GM19035 (cell line): ENCODE results near the gene RFX8.

Experiments used
- ATAC-seq: cut with Tn5 transposase; IDR thresholded peaks from one replicate; pipeline ENCODE4 v1.9.1; 2021; ENCODE audit not compliant: unreplicated experiment

RFX8 gene

DNA sequence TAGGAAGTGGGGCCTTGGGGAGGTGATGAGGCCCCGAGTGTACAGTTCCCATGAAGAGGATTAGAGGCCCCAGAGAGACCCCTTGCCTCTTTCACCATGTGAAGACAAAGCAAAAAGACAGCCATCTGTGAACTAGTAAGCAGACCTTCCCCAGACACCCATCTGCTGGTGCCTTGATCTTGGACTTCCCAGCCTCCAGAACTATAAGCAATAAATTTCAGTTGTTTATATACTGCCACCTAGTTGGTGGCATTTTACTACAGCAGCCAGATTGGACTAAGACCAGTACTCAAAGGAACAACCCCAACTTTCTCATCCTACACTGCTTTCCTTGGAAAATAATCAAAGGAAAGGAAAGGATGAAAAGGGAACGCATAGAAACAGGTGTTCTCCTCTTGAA, 59.7 kb downstream of the RFX8 start:
- no peak for ATAC-seq

- no peak for ATAC-seq
Observed at GRCh38 chr2:101412092-101412694, 62.7 kb downstream of the RFX8 start.

GRCh38 chr2:101410746-101411145, 64.2 kb downstream of the RFX8 start:
- no peak for ATAC-seq

DNA sequence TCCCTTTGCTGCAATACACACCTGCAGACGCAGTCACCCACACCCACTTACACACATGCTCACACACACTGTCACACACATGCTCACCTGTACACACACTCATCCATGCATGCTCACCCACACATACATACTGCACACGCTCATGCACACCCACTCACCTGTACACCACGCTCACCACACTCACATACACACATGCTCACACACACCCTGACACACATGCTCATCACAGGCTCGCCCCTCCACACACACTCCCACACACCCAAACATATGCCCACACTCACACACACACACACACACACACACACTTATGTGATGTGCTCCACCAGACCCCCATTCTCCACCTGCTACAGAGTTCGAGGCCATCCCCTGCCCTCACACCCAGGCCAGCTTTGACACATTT, 64.8 kb downstream of the RFX8 start:
- ATAC-seq, result no peak

DNA sequence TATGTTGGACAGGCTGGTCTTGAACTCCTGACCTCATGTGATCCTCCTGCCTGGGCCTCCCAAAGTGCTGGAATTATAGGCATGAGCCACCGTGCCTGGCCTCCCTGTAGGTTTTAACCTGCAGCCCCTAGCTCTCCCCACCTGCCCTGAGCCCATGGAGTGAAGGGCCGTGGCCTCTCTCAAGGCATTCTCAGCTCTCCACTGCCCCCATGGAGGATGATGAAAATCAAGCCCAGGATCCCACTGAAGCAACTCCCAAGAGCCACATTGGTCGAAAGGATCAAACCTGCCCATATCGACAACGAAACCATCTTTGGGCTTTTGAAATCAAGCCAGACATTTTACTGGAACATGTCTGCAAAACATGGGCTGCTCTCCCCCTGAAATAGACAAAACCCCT, 65.2 kb downstream of the RFX8 start:
- ATAC-seq, result no peak

DNA sequence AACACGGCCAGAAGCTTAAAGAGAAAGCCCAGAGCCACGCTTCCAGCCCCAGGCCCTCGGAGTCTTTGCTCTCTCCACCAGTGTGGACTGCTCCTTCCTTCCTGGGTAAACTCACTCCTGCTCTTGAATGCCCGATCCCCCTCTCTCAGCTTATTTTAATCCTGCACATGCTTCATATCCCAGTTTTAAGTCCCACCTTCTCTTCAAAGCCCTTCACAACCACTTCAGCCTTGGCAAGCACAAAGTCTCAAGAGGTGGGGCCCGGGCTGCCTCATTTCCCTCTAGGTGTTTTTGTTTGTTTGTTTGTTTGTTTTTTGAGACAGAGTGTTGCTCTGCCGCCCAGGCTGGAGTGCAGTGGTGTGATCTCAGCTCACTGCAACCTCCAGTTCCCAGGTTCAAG, 66.0 kb downstream of the RFX8 start:
- ATAC-seq, result no peak

DNA sequence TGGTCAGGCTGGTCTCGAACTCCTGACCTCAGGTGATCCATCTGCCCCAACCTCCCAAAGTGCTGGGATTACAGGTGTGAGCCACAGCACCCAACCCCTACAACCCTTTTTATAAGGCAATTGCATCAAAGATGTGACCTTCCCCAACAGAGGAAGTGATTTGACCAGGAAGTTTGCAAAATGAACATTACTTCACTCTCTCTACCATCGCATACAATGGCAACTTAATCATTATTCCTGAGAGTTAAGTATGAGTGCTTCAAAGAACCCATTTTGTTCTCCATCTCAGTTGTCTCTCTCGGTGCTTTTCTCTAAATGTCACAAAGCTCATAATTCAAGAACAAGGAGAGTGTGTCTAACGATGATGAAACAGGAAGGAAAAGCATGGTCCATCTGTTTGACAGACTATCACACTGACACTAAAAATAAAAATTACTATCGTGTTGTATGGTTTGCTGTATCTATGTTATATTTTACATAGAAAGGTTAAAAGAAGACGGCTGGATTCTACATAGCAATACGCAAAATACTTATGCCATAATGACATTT, 69.5 kb downstream of the RFX8 start:
- no peak for ATAC-seq

DNA sequence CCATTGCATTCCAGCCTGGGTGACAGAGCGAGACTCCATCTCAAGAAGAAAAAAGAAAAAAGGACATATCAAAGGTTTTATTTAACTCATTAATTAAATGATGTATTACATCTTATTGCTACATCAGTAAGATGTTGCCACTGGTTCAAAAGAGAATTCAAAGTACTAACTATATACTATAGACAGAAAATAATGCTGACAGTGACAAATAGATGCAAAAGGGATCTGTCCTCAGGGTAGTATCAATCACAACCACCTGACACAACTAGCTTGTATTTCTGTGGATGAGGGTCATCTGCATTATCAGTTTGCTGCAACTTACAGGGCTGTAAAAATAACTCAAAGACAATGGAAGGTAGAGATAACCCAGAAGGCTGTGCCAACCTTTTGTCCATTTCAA, 71.2 kb downstream of the RFX8 start:
- ATAC-seq, result no peak

DNA sequence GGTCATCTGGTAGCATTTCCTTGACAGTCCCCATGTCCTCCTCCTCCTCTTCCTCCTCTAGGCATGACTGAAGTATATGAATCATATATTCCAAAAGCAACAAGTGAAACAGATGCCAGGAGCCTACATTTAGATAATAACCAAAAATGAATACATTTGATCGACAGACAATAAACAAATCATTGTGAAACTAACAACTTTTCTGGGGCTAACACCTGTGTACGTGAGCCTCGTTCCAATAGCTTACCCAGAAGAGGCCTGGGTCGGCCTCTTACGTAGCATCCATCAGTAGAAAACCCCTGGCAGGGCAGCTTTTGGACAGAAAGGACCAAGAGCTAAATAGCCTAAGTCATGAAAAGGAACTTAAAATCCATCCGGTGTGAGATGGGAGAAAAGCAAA, 72.3 kb downstream of the RFX8 start:
- ATAC-seq, result no peak

DNA sequence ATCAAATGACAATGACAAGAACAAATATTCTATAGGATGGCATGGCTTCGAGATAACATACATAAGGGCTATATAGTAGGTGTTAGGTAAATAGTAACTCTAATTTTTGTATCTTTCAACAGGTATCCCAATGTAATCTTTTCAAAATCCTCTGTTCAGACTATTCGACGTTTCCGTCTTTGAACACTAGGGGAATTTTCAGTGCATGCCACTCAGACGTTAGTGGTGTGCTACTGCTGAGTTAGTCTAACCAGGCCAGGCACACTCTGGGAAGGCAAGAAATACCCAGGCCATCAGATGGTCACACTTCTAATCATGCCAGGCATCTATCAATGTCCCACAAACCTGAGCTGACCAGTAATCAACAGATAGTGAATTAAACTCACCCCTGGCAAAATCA, 73.0 kb downstream of the RFX8 start:
- no peak for ATAC-seq

DNA sequence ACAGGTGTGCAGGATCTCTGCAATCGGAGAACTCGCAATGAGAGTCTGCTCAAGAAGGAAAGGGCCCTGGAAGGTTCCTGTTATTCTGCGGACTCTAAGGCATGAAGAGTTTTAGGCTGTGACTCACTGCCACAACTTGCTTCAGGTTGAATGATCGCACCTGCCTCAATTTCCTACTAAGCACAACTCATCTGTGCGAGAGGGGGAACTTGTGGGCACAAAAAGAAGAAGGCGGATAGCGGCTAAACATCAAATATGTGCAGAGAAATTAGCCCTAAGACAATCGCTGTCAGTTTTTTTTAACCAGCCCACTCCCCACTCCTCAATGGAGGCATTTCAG, 73.6 kb downstream of the RFX8 start:
- ATAC-seq, result no peak

- ATAC-seq, result no peak
Observed at GRCh38 chr2:101400506-101401325, 74.2 kb downstream of the RFX8 start.

- ATAC-seq, result no peak
Observed at GRCh38 chr2:101400048-101400447, 74.9 kb downstream of the RFX8 start.

DNA sequence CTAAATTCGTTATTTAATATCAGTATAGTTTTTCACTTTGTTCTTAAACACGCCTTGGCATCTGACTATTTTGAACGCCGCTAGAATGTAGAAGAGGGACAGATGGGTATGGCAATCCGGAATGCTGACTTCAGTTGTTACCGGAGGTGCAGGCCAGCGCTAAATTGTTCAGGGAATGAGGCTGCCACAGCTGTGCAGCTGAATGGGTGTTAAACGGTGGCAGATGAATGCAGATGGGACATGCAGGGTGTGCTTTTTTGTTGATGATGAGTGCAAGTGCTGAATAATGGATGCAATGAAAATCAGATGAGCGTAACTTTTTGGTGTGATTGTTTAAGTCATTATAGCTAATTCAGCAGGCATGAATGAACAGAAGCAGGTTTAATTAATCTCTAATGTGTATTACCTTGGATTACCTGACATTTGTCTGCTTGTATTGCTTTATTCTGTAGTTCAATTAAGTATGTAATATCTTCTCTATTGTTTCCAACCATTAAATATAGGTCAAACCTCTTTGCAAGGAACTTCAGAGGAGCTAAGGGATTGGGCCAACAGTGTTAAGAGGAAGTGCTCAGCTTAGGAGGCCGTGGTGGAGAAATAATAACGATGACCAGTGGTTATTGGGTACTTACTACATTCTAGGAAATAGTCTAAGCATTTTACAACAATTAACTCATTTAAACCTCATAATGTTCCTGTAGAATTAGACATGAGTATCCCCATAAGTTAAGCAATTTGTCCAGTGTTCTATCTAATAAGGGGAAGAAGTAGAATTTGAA, 75.7 kb downstream of the RFX8 start:
- ATAC-seq, result no peak

- ATAC-seq, result no peak
Observed at GRCh38 chr2:101398116-101398821, 76.6 kb downstream of the RFX8 start.

GRCh38 chr2:101396316-101396717, 78.6 kb downstream of the RFX8 start:
- ATAC-seq, result no peak

DNA sequence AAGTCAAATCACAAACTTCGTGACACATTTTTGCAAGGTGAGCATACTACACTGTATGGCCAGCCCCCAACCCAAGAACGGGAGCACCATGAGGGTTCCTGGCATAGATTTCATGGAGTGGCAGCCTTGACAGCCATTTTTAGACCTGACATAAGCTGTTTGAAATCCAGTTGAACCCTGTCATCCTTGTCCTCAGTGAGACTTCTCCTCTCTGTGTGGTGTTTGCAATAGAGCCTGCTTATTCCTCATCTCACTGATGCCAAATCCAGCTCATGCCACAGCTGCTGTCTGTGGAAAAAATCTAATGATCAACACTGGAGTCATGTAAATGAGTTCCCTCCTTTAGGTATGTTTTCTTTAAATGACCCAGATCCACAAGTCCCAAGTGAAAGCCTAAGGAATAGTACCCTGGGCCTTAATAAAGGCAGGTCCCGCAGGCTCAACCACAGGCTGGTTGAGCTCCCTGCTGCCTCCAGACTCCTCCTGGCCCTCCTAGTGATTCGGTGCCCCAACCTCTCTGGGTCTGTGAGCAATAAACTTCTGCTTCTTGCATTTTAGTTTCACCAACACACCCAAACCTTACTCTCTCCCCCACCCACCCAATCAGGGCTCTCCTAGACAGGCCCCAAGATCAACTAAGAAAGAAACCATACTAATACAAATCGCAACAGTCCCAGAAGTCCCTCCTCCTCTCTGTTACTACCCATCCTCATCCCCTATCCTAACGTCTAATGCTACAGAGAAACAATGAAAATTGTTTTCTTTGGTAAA, 79.2 kb downstream of the RFX8 start:
- no peak for ATAC-seq

- no peak for ATAC-seq
Observed at GRCh38 chr2:101388232-101388631, 86.7 kb downstream of the RFX8 start.

DNA sequence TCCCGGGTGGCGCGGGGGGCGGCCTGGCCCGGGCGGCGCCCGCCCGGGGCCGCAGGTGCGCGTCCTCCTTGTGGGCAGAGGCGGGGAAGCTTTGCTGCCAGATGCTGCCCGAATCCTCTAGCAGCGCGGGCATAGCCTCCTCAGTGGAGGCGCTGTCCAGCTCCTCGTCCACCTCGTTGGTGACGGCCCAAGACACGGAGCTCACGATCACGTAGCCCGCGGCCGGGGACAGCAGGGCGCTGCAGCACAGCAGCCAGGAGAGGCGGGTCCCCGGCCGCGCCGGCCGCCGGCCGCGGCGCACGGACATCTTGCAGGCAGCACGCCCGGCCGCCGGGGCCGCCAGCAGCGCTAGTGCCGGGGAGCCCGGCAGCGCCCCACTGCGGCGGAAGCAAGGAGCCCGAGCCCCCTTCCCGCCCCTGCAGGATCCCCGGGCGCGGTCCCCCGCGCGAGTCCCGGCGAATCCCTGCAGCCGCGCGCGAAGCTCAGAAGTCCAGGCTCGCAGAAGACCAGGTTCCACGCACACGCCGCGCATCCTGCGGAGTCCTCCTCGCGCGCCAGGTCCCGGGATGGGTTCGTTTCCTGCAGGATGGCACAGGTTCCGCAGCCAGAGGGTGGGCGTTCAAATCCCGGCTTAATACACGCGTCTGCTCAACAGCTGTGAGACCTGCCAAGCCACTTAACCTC, 87.6 kb downstream of the RFX8 start, which contains the start of gene CREG2:
Gene CREG2, minus strand, starts transcription at position 353 of the 684 bp plus-strand sequence. Its CDS starts 46 bp downstream, at position 307.
- no peak for ATAC-seq
